Activated CD8-positive, alpha-beta memory T cell treated with anti-CD3 and anti-CD28 coated beads, Interleukin-2, amount 50 U/mL, for 1 hour (primary cell): Measurements from ENCODE around the gene NAV3.

Experiments
- DNase-seq: peaks from one replicate; pipeline ENCODE4 v3.0.0-alpha.2; 2020; ENCODE audit errors: extremely low read depth

The NAV3 gene

GRCh38 chr12:77992760-77993159, 162.1 kb downstream of the NAV3 start:
- no peak for DNase-seq

- DNase-seq, result no peak
Observed at GRCh38 chr12:77993658-77994057, 163.0 kb downstream of the NAV3 start.

GRCh38 chr12:77995436-77996167, 164.9 kb downstream of the NAV3 start:
- no peak for DNase-seq

GRCh38 chr12:77996670-77997069, 166.0 kb downstream of the NAV3 start:
- no peak for DNase-seq

- DNase-seq, result no peak
Observed at GRCh38 chr12:77998236-77998786, 167.6 kb downstream of the NAV3 start.

GRCh38 chr12:77999074-77999715, 168.5 kb downstream of the NAV3 start:
- no peak for DNase-seq

GRCh38 chr12:78002878-78003277, 172.2 kb downstream of the NAV3 start:
- no peak for DNase-seq

GRCh38 chr12:78004249-78005093, 173.8 kb downstream of the NAV3 start:
- no peak for DNase-seq

GRCh38 chr12:78005094-78005492, 174.4 kb downstream of the NAV3 start:
- DNase-seq, result no peak

GRCh38 chr12:78007173-78007572, 176.5 kb downstream of the NAV3 start:
- no peak for DNase-seq

GRCh38 chr12:78009031-78009430, 178.3 kb downstream of the NAV3 start:
- no peak for DNase-seq

- no peak for DNase-seq
Observed at GRCh38 chr12:78018171-78018910, 187.6 kb downstream of the NAV3 start.

- no peak for DNase-seq
Observed at GRCh38 chr12:78018939-78019338, 188.2 kb downstream of the NAV3 start.

- DNase-seq, result no peak
Observed at GRCh38 chr12:78028426-78028825, 197.7 kb downstream of the NAV3 start.

- DNase-seq, result no peak
Observed at GRCh38 chr12:78034025-78034424, 203.3 kb downstream of the NAV3 start.

GRCh38 chr12:78035901-78036606, 205.4 kb downstream of the NAV3 start:
- no peak for DNase-seq

- no peak for DNase-seq
Observed at GRCh38 chr12:78036874-78037273, 206.2 kb downstream of the NAV3 start.

GRCh38 chr12:78037707-78038106, 207.0 kb downstream of the NAV3 start:
- DNase-seq, result no peak

GRCh38 chr12:78038541-78038940, 207.8 kb downstream of the NAV3 start:
- DNase-seq, result no peak

- DNase-seq, result no peak
Observed at GRCh38 chr12:78038986-78039385, 208.3 kb downstream of the NAV3 start.

GRCh38 chr12:78040111-78040510, 209.4 kb downstream of the NAV3 start:
- DNase-seq, result no peak
